HG02759 (cell line): ENCODE data around the gene TMCO4.
"Not testable (repeated sequence)": the region's sequence is repeated elsewhere in the genome, so short reads cannot be mapped to it uniquely, and the experiment has no call there.

Experiments used
- ATAC-seq: cut with Tn5 transposase; IDR thresholded peaks from one replicate; pipeline ENCODE4 v1.9.1; 2021; ENCODE audit warnings: mild to moderate bottlenecking, moderate library complexity; ENCODE audit not compliant: unreplicated experiment

The TMCO4 gene

GRCh38 chr1:19799230-19800075 is at the start of gene TMCO4:
Gene TMCO4, minus strand, starts transcription at chr1:19799916. Its CDS starts 19,158 bp downstream, at chr1:19780758.
- peak; percentile 71 for ATAC-seq

- not testable (repeated sequence) for ATAC-seq
Measured at GRCh38 chr1:19849307-19849706, 49.6 kb upstream of the TMCO4 start.

- ATAC-seq = not testable (repeated sequence)
Measured at GRCh38 chr1:19847334-19847733, 47.6 kb upstream of the TMCO4 start.

- ATAC-seq = no peak
Measured at GRCh38 chr1:19846338-19846737, 46.6 kb upstream of the TMCO4 start.

- no peak for ATAC-seq
Measured at GRCh38 chr1:19845555-19845954, 45.8 kb upstream of the TMCO4 start.

- no peak for ATAC-seq
Measured at GRCh38 chr1:19844731-19845495, 45.2 kb upstream of the TMCO4 start.

- ATAC-seq = no peak
Measured at GRCh38 chr1:19840228-19840627, 40.5 kb upstream of the TMCO4 start.

- ATAC-seq = no peak
Measured at GRCh38 chr1:19837866-19838265, 38.1 kb upstream of the TMCO4 start.

- ATAC-seq = no peak
Measured at GRCh38 chr1:19835578-19835977, 35.9 kb upstream of the TMCO4 start.

GRCh38 chr1:19831441-19831840 is 31.7 kb upstream of the TMCO4 start:
- no peak for ATAC-seq

GRCh38 chr1:19828546-19828945 is 28.8 kb upstream of the TMCO4 start:
- no peak for ATAC-seq

GRCh38 chr1:19825298-19825697 is 25.6 kb upstream of the TMCO4 start:
- ATAC-seq = no peak

- ATAC-seq = no peak
Measured at GRCh38 chr1:19824541-19824940, 24.8 kb upstream of the TMCO4 start.

GRCh38 chr1:19824036-19824435 is 24.3 kb upstream of the TMCO4 start:
- ATAC-seq = no peak

- no peak for ATAC-seq
Measured at GRCh38 chr1:19819701-19820100, 20.0 kb upstream of the TMCO4 start.

- no peak for ATAC-seq
Measured at GRCh38 chr1:19818324-19818723, 18.6 kb upstream of the TMCO4 start.

GRCh38 chr1:19817160-19817559 is 17.4 kb upstream of the TMCO4 start:
- ATAC-seq = no peak

GRCh38 chr1:19816737-19817086 is 17.0 kb upstream of the TMCO4 start:
- ATAC-seq = not testable (repeated sequence)

- ATAC-seq = no peak
Measured at GRCh38 chr1:19815801-19816736, 16.4 kb upstream of the TMCO4 start.

GRCh38 chr1:19814681-19815503 is 15.2 kb upstream of the TMCO4 start, which contains the start of gene RNF186:
Gene RNF186, minus strand, starts transcription at chr1:19815283. Its CDS starts 182 bp downstream, at chr1:19815101.
- no peak for ATAC-seq
